Trophoblast cell (in vitro differentiated cells and primary cell): Measurements from ENCODE around the gene ENTR1.

Source experiments
- DNase-seq, 2 donors: peaks; one replicate each; pipeline ENCODE4 v3.0.0-alpha.2; 2016
- H2AFZ ChIP-seq: 2 replicates; pipeline ENCODE4 v1.6.1; 2013; ENCODE audit warnings: low read length, moderate library complexity, mild to moderate bottlenecking; ENCODE audit not compliant: insufficient read depth, poor library complexity
- H2AK5ac ChIP-seq: 2 replicates; pipeline ENCODE4 v1.6.1; 2013; ENCODE audit warnings: mild to moderate bottlenecking, low read length
- H2BK120ac ChIP-seq: 2 replicates; pipeline ENCODE4 v1.6.1; 2013; ENCODE audit warnings: low read length, mild to moderate bottlenecking, moderate library complexity; ENCODE audit not compliant: insufficient read depth, poor library complexity
- H2BK12ac ChIP-seq: 2 replicates; pipeline ENCODE4 v1.6.1; 2013; ENCODE audit warnings: mild to moderate bottlenecking, low read length, moderate library complexity
- H2BK5ac ChIP-seq: 2 replicates; pipeline ENCODE4 v1.6.1; 2013; ENCODE audit warnings: low read length, low read depth, moderate library complexity, mild to moderate bottlenecking; ENCODE audit not compliant: poor library complexity
- H3K14ac ChIP-seq: 2 replicates; pipeline ENCODE4 v1.6.1; 2013; ENCODE audit warnings: mild to moderate bottlenecking, low read length
- H3K18ac ChIP-seq: 2 replicates; pipeline ENCODE4 v1.6.1; 2013; ENCODE audit warnings: mild to moderate bottlenecking, low read length
- H3K23ac ChIP-seq: 2 replicates; pipeline ENCODE4 v1.6.1; 2013; ENCODE audit warnings: low read length
- H3K27ac ChIP-seq: 2 replicates; pipeline ENCODE4 v1.5.1; 2013; ENCODE audit warnings: low read depth, mild to moderate bottlenecking, inconsistent platforms, low read length, moderate library complexity
- H3K27me3 ChIP-seq: 2 replicates; pipeline ENCODE4 v1.6.1; 2013; ENCODE audit warnings: inconsistent platforms, mild to moderate bottlenecking, low read length, moderate library complexity; ENCODE audit not compliant: insufficient read depth
- H3K36me3 ChIP-seq, 2 experiments: 1 replicate in 1 of 2; 2 replicates in 1 of 2; pipeline ENCODE4 v1.6.1; 2013; ENCODE audit warnings: low read length in 2 of 2, mild to moderate bottlenecking in 2 of 2, moderate library complexity in 1 of 2; ENCODE audit not compliant: insufficient read depth in 2 of 2, control insufficient read depth in 1 of 2
- H3K4ac ChIP-seq: 2 replicates; pipeline ENCODE4 v1.6.1; 2013; ENCODE audit warnings: low read depth, mild to moderate bottlenecking, low read length, moderate library complexity
- H3K4me1 ChIP-seq, 2 experiments: 1 replicate in 1 of 2; 2 replicates in 1 of 2; pipeline ENCODE4 v1.6.1; 2013; ENCODE audit warnings: low read length in 2 of 2, mild to moderate bottlenecking in 2 of 2, moderate library complexity in 1 of 2; ENCODE audit not compliant: insufficient read depth in 2 of 2, control insufficient read depth in 1 of 2
- H3K4me2 ChIP-seq: 2 replicates; pipeline ENCODE4 v1.6.1; 2013; ENCODE audit warnings: inconsistent platforms, mild to moderate bottlenecking, low read length, moderate library complexity
- H3K4me3 ChIP-seq: 2 replicates; pipeline ENCODE4 v1.5.1; 2013; ENCODE audit warnings: mild to moderate bottlenecking, low read depth, low read length, inconsistent platforms
- H3K79me1 ChIP-seq: one replicate; pipeline ENCODE4 v1.6.1; 2013; ENCODE audit warnings: low read length
- H3K79me2 ChIP-seq: 2 replicates; pipeline ENCODE4 v1.6.1; 2013; ENCODE audit warnings: low read length, mild to moderate bottlenecking; ENCODE audit not compliant: control insufficient read depth, insufficient read depth, poor library complexity
- H3K9ac ChIP-seq: 2 replicates; pipeline ENCODE4 v1.6.1; 2013; ENCODE audit warnings: mild to moderate bottlenecking, low read length
- H3K9me3 ChIP-seq: 2 replicates; pipeline ENCODE4 v1.6.1; 2013; ENCODE audit warnings: low read depth, mild to moderate bottlenecking, control low read depth, inconsistent platforms, low read length; ENCODE audit not compliant: insufficient read depth
- H4K12ac ChIP-seq: 2 replicates; pipeline ENCODE4 v1.6.1; 2013; ENCODE audit warnings: low read depth, mild to moderate bottlenecking, low read length, moderate library complexity
- H4K8ac ChIP-seq: 2 replicates; pipeline ENCODE4 v1.6.1; 2013; ENCODE audit warnings: low read depth, mild to moderate bottlenecking, low read length, moderate library complexity
- H4K91ac ChIP-seq: one replicate; pipeline ENCODE4 v1.6.1; 2013; ENCODE audit warnings: low read depth, mild to moderate bottlenecking, low read length, moderate library complexity
- WGBS: extraction: QIAGEN DNeasy Blood & Tissue Kit; methylation state at CpG from one replicate; pipeline ENCODE4 v1.1.7; 2013; ENCODE audit warnings: missing lambda C conversion rate; ENCODE audit not compliant: insufficient read length, insufficient coverage; ENCODE audit errors: extremely low coverage; 5-methylcytosine and 5-hydroxymethylcytosine counted together

Gene ENTR1

DNA sequence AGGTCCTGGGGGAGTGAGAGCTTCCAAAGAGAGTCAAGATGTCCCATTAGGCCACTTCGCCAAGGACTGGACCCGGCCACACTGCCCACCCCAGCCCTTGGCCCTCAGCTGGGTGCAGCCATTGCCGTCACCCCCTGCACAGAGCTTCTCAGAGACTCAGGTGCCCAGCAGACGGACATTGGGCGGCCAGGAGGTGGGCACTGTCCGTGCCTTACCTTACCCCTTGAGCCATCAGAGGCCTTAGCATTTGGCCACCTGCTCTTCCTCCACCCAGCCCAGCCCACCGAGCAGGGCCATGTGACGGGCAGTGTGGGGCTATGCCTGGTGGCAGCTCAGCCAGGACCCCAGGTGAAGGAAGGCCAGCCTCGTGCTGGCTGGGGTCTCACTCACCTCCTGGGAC is 43.6 kb downstream of the ENTR1 start:
- H4K91ac ChIP-seq, result no peak overlapping the region
- no peak overlapping the region for H3K9ac ChIP-seq
- no peak overlapping the region for H3K14ac ChIP-seq
- no peak overlapping the region for H3K4me2 ChIP-seq
- H4K12ac ChIP-seq, result no peak overlapping the region
- peaks cover 2% of the 10 kb centered on the region for H3K79me2 ChIP-seq
- no peak overlapping the region for H3K4me3 ChIP-seq
- H3K23ac ChIP-seq, result no peak overlapping the region
- no peak overlapping the region for H3K4ac ChIP-seq
- no peaks in the 10 kb centered on the region for H3K27me3 ChIP-seq
- H3K9me3 ChIP-seq, result no peaks in the 10 kb centered on the region
- H2BK5ac ChIP-seq, result no peak overlapping the region
- H4K8ac ChIP-seq, result no peak overlapping the region
- no peak overlapping the region for H2AFZ ChIP-seq
- DNase-seq, result no peak
- no peak overlapping the region for H2BK120ac ChIP-seq
- H2AK5ac ChIP-seq, result no peak overlapping the region
- no CpG with 5 or more reads among the region's 9 CpGs for WGBS
- peaks cover 3% of the 10 kb centered on the region for H3K79me1 ChIP-seq
- peaks cover 5 to 10% of the 10 kb centered on the region in 2 experiments for H3K4me1 ChIP-seq
- H3K36me3 ChIP-seq, result no peaks in the 10 kb centered on the region
- no peak overlapping the region for H3K27ac ChIP-seq
- no peak overlapping the region for H2BK12ac ChIP-seq
- H3K18ac ChIP-seq, result no peak overlapping the region

- H4K8ac ChIP-seq, result no peak overlapping the region
- H3K4me2 ChIP-seq, result no peak overlapping the region
- no peak overlapping the region for H4K91ac ChIP-seq
- no peak overlapping the region for H4K12ac ChIP-seq
- no peak overlapping the region for H3K9ac ChIP-seq
- H3K18ac ChIP-seq, result no peak overlapping the region
- no peaks in the 10 kb centered on the region for H3K27me3 ChIP-seq
- no peak overlapping the region for H2BK120ac ChIP-seq
- H2BK5ac ChIP-seq, result no peak overlapping the region
- no peak overlapping the region for H2AK5ac ChIP-seq
- peaks cover 3% of the 10 kb centered on the region for H3K79me1 ChIP-seq
- no peak overlapping the region for H2AFZ ChIP-seq
- no peak for DNase-seq
- no peaks in the 10 kb centered on the region for H3K9me3 ChIP-seq
- no peaks in the 10 kb centered on the region for H3K36me3 ChIP-seq
- H3K79me2 ChIP-seq, result peaks cover 2% of the 10 kb centered on the region
- H3K4me1 ChIP-seq, result peaks cover 8 to 14% of the 10 kb centered on the region in 2 experiments
- no peak overlapping the region for H2BK12ac ChIP-seq
- no peak overlapping the region for H3K4ac ChIP-seq
- H3K14ac ChIP-seq, result no peak overlapping the region
- WGBS, result no CpG with 5 or more reads among the region's 9 CpGs
- no peak overlapping the region for H3K23ac ChIP-seq
- H3K27ac ChIP-seq, result no peak overlapping the region
- no peak overlapping the region for H3K4me3 ChIP-seq
Observed at GRCh38 chr9:136365775-136366222, 44.6 kb downstream of the ENTR1 start.

DNA sequence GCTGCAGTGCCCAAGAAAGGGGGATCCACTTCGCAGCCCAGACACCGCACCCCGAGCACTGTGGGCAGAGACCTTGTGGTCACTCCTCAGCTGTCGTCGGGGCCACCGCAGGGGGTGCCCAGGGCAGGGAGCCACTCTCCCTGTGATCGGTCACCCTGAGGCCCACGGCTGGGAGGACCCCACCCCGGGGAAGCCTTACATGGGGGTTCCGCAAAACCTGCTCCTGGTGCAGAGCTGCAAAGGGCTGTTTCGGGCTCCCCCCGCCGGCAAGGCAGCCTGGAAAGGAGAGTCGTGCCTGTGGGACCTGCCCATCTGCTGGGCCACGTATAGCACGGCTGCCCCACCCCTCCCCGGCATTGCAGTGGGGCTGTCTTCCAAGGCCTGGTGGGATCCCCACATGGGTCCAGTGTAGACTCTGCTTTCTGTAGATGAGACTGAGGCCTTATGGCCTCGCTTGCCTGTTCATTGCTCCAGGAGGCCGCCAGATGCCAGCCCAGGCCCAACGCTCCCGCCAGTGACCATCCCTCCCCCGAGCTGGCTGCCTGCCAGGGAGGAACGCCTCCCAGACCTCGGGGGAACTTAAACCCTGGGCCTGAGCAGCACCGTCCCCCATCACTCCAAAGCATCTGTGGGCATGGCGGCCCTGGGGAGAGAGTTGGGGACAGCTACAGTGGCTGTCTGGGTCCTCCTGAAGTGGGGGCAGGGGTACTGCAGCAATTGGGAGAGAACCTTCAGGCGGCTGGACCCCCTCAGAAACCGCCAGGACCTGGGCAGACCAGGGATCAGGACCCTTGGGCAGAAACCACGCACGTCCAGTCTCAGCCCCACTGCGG is 45.3 kb downstream of the ENTR1 start:
- H3K79me2 ChIP-seq, result peaks cover 2% of the 10 kb centered on the region
- no peak for DNase-seq
- WGBS, result no CpG with 5 or more reads among the region's 31 CpGs
- peaks cover 8 to 14% of the 10 kb centered on the region in 2 experiments for H3K4me1 ChIP-seq
- H3K36me3 ChIP-seq, result no peaks in the 10 kb centered on the region
- H4K12ac ChIP-seq, result no peak overlapping the region
- H3K14ac ChIP-seq, result no peak overlapping the region
- no peak overlapping the region for H3K27ac ChIP-seq
- peaks cover 3% of the 10 kb centered on the region for H3K79me1 ChIP-seq
- no peak overlapping the region for H3K4me2 ChIP-seq
- no peak overlapping the region for H3K23ac ChIP-seq
- no peak overlapping the region for H4K91ac ChIP-seq
- no peak overlapping the region for H3K9ac ChIP-seq
- H4K8ac ChIP-seq, result no peak overlapping the region
- no peak overlapping the region for H2BK5ac ChIP-seq
- H3K18ac ChIP-seq, result no peak overlapping the region
- H2BK12ac ChIP-seq, result no peak overlapping the region
- no peak overlapping the region for H2AK5ac ChIP-seq
- H3K9me3 ChIP-seq, result no peaks in the 10 kb centered on the region
- no peak overlapping the region for H2AFZ ChIP-seq
- H2BK120ac ChIP-seq, result no peak overlapping the region
- H3K4me3 ChIP-seq, result no peak overlapping the region
- H3K4ac ChIP-seq, result no peak overlapping the region
- no peaks in the 10 kb centered on the region for H3K27me3 ChIP-seq

- no peak overlapping the region for H2AFZ ChIP-seq
- WGBS, result no CpG with 5 or more reads among the region's 54 CpGs
- H3K4me2 ChIP-seq, result peak overlapping the region; percentile 50
- no peak overlapping the region for H4K12ac ChIP-seq
- H3K79me2 ChIP-seq, result peaks cover 2% of the 10 kb centered on the region
- no peak overlapping the region for H2AK5ac ChIP-seq
- no peak overlapping the region for H3K4me3 ChIP-seq
- no peak overlapping the region for H4K8ac ChIP-seq
- no peaks in the 10 kb centered on the region for H3K36me3 ChIP-seq
- H3K23ac ChIP-seq, result no peak overlapping the region
- no peaks in the 10 kb centered on the region for H3K9me3 ChIP-seq
- H2BK12ac ChIP-seq, result no peak overlapping the region
- no peak overlapping the region for H3K9ac ChIP-seq
- H2BK5ac ChIP-seq, result no peak overlapping the region
- no peak for DNase-seq
- no peaks in the 10 kb centered on the region for H3K27me3 ChIP-seq
- H3K18ac ChIP-seq, result no peak overlapping the region
- H4K91ac ChIP-seq, result no peak overlapping the region
- H3K4ac ChIP-seq, result no peak overlapping the region
- no peak overlapping the region for H3K14ac ChIP-seq
- H2BK120ac ChIP-seq, result no peak overlapping the region
- H3K79me1 ChIP-seq, result peaks cover 3% of the 10 kb centered on the region
- H3K27ac ChIP-seq, result no peak overlapping the region
- peaks cover 8 to 14% of the 10 kb centered on the region in 2 experiments for H3K4me1 ChIP-seq
Observed at GRCh38 chr9:136363949-136364748, 46.3 kb downstream of the ENTR1 start.
